GM06990 (cell line): ENCODE results near the gene HSPA14.
"Not testable (repeated sequence)": the region's sequence is repeated elsewhere in the genome, so short reads cannot be mapped to it uniquely, and the experiment has no call there.

Experiments
- DNase-seq: peaks from one replicate; pipeline ENCODE4 v3.0.0-alpha.2; 2011; ENCODE audit not compliant: insufficient read length; ENCODE audit errors: extremely low read depth
- H3K27me3 ChIP-seq: replicated peaks from 2 replicates; pipeline ENCODE4 v1.6.0; 2011; ENCODE audit warnings: low read length; ENCODE audit not compliant: control insufficient read depth, insufficient read depth
- H3K36me3 ChIP-seq: 2 replicates; pipeline ENCODE4 v1.5.1; 2011; ENCODE audit warnings: low read length; ENCODE audit not compliant: control insufficient read depth, insufficient read depth
- H3K4me3 ChIP-seq: replicated peaks from 2 replicates; pipeline ENCODE4 v1.5.1; 2011; ENCODE audit warnings: low read depth, mild to moderate bottlenecking, control low read depth, low read length
- CTCF ChIP-seq: IDR thresholded peaks from 2 replicates; pipeline ENCODE4 v1.5.1; 2011; ENCODE audit warnings: low read length, control low read depth, mild to moderate bottlenecking, inconsistent platforms; ENCODE audit not compliant: insufficient read depth, poor library complexity, severe bottlenecking

HSPA14 gene

GRCh38 chr10:14806318-14806717, 31.8 kb upstream of the HSPA14 start:
- H3K36me3 ChIP-seq = no peaks in the 10 kb centered on the region
- no peak for TF ChIP-seq CTCF
- no peak for DNase-seq

GRCh38 chr10:14810969-14811953, 26.8 kb upstream of the HSPA14 start:
- Histone ChIP-seq H3K4me3 (no peak overlapping the region), H3K36me3 (no peaks in the 10 kb centered on the region), H3K27me3 (no peaks in the 10 kb centered on the region)
- TF ChIP-seq CTCF = no peak
- DNase-seq = no peak

More at GRCh38 chr10:14806318-14806717, 31.8 kb upstream of the HSPA14 start:
- Histone ChIP-seq H3K4me3 (no peak overlapping the region), H3K27me3 (no peaks in the 10 kb centered on the region)

- H3K27me3 ChIP-seq = no peaks in the 10 kb centered on the region
- H3K36me3 ChIP-seq = no peaks in the 10 kb centered on the region
- no peak for TF ChIP-seq CTCF
- DNase-seq = no peak
- no peak overlapping the region for H3K4me3 ChIP-seq
Observed at GRCh38 chr10:14812271-14812670, 25.8 kb upstream of the HSPA14 start.

- H3K36me3 ChIP-seq = no peaks in the 10 kb centered on the region
- no peak overlapping the region for H3K4me3 ChIP-seq
- DNase-seq = no peak
- TF ChIP-seq CTCF = no peak
- no peaks in the 10 kb centered on the region for H3K27me3 ChIP-seq
Observed at GRCh38 chr10:14815681-14816080, 22.4 kb upstream of the HSPA14 start.

GRCh38 chr10:14816717-14817116, 21.4 kb upstream of the HSPA14 start:
- DNase-seq, H3K4me3 ChIP-seq, H3K27me3 ChIP-seq, H3K36me3 ChIP-seq: not testable (repeated sequence)

GRCh38 chr10:14820010-14820774, 17.9 kb upstream of the HSPA14 start:
- Histone ChIP-seq H3K27me3 (no peaks in the 10 kb centered on the region), H3K36me3 (no peaks in the 10 kb centered on the region), H3K4me3 (no peak overlapping the region)
- DNase-seq = no peak
- no peak for TF ChIP-seq CTCF
